ENCODE data around the gene SLC12A2. TPM values are rescaled to one million over a fixed set of nuclear protein-coding genes. Genes with fewer than 3 reads are reported as not detected.

The SLC12A2 gene
- total RNA-seq, 1 donor from 2014 or later: 49.8 TPM

- no peak for DNase-seq (ENCODE audit: low read depth in 2 of 2)
These were observed 13.7 kb downstream of the SLC12A2 start for GRCh38 chr5:128097224-128097623.

GRCh38 chr5:128097781-128098180, 14.2 kb downstream of the SLC12A2 start:
- no peak for DNase-seq (ENCODE audit: low read depth in 2 of 2)

GRCh38 chr5:128099944-128100343, 16.4 kb downstream of the SLC12A2 start:
- no peak for DNase-seq (ENCODE audit: low read depth in 2 of 2)

GRCh38 chr5:128100860-128101557, 17.4 kb downstream of the SLC12A2 start:
- no peak for DNase-seq (ENCODE audit: low read depth in 2 of 2)

GRCh38 chr5:128101676-128102075, 18.1 kb downstream of the SLC12A2 start:
- DNase-seq (ENCODE audit: low read depth in 2 of 2): peak; percentile 47 to 53

- DNase-seq (ENCODE audit: low read depth in 2 of 2): no peak
These were observed 21.6 kb downstream of the SLC12A2 start for GRCh38 chr5:128105203-128105602.

- DNase-seq (ENCODE audit: low read depth in 2 of 2): no peak
These were observed 25.6 kb downstream of the SLC12A2 start for GRCh38 chr5:128109138-128109537.

- DNase-seq (ENCODE audit: low read depth in 2 of 2): no peak
These were observed 26.2 kb downstream of the SLC12A2 start for GRCh38 chr5:128109766-128110165.

GRCh38 chr5:128111818-128112448, 28.4 kb downstream of the SLC12A2 start:
- DNase-seq (ENCODE audit: low read depth in 2 of 2): peak in 1 of 2 donors; percentile 23

- DNase-seq (ENCODE audit: low read depth in 2 of 2): no peak
These were observed 32.9 kb downstream of the SLC12A2 start for GRCh38 chr5:128116445-128116844.

- no peak for DNase-seq (ENCODE audit: low read depth in 2 of 2)
These were observed 34.6 kb downstream of the SLC12A2 start for GRCh38 chr5:128118214-128118613.

GRCh38 chr5:128121651-128122050, 38.1 kb downstream of the SLC12A2 start:
- no peak for DNase-seq (ENCODE audit: low read depth in 2 of 2)

- no peak for DNase-seq (ENCODE audit: low read depth in 2 of 2)
These were observed 40.4 kb downstream of the SLC12A2 start for GRCh38 chr5:128123936-128124335.

GRCh38 chr5:128126241-128126640, 42.7 kb downstream of the SLC12A2 start:
- no peak for DNase-seq (ENCODE audit: low read depth in 2 of 2)

- no peak for DNase-seq (ENCODE audit: low read depth in 2 of 2)
These were observed 48.9 kb downstream of the SLC12A2 start for GRCh38 chr5:128132499-128132898.

GRCh38 chr5:128135286-128135685, 51.7 kb downstream of the SLC12A2 start:
- DNase-seq (ENCODE audit: low read depth in 2 of 2): no peak

- no peak for DNase-seq (ENCODE audit: low read depth in 2 of 2)
These were observed 60.3 kb downstream of the SLC12A2 start for GRCh38 chr5:128143911-128144310.

- no peak for DNase-seq (ENCODE audit: low read depth in 2 of 2)
These were observed 60.9 kb downstream of the SLC12A2 start for GRCh38 chr5:128144491-128144890.

- no peak for DNase-seq (ENCODE audit: low read depth in 2 of 2)
These were observed 63.1 kb downstream of the SLC12A2 start for GRCh38 chr5:128146671-128147070.

GRCh38 chr5:128154943-128155342, 71.4 kb downstream of the SLC12A2 start:
- no peak for DNase-seq (ENCODE audit: low read depth in 2 of 2)

GRCh38 chr5:128155776-128156175, 72.2 kb downstream of the SLC12A2 start:
- no peak for DNase-seq (ENCODE audit: low read depth in 2 of 2)

GRCh38 chr5:128156521-128156920, 73.0 kb downstream of the SLC12A2 start:
- no peak for DNase-seq (ENCODE audit: low read depth in 2 of 2)

GRCh38 chr5:128158342-128158741, 74.8 kb downstream of the SLC12A2 start:
- no peak for DNase-seq (ENCODE audit: low read depth in 2 of 2)
